Measurements from ENCODE around the gene SHISA7.
A peak's percentile ranks its signal among the peaks of the same experiment; 100 is the strongest.
"Not testable (repeated sequence)": the region's sequence is repeated elsewhere in the genome, so short reads cannot be mapped to it uniquely, and the experiment has no call there.

Gene SHISA7

GRCh38 chr19:55408533-55408872, 34.6 kb downstream of the SHISA7 start:
- no peak for DNase-seq

- DNase-seq = peak; percentile 99
These were observed 35.1 kb downstream of the SHISA7 start for GRCh38 chr19:55407800-55408532.

GRCh38 chr19:55407550-55407799, 35.6 kb downstream of the SHISA7 start, which contains the start of gene UBE2S:
Gene UBE2S (minus strand): TSS chr19:55407788. CDS start chr19:55407589, 199 bp downstream.
- not testable (repeated sequence) for DNase-seq

GRCh38 chr19:55406826-55407549, 36.1 kb downstream of the SHISA7 start:
- no peak for DNase-seq

- no peak for DNase-seq
These were observed 36.8 kb downstream of the SHISA7 start for GRCh38 chr19:55406091-55406825.

GRCh38 chr19:55405638-55406037, 37.5 kb downstream of the SHISA7 start:
- no peak for DNase-seq

GRCh38 chr19:55402509-55402908, 40.6 kb downstream of the SHISA7 start:
- DNase-seq = no peak

- DNase-seq = not testable (repeated sequence)
These were observed 41.7 kb downstream of the SHISA7 start for GRCh38 chr19:55401390-55401789.

DNA sequence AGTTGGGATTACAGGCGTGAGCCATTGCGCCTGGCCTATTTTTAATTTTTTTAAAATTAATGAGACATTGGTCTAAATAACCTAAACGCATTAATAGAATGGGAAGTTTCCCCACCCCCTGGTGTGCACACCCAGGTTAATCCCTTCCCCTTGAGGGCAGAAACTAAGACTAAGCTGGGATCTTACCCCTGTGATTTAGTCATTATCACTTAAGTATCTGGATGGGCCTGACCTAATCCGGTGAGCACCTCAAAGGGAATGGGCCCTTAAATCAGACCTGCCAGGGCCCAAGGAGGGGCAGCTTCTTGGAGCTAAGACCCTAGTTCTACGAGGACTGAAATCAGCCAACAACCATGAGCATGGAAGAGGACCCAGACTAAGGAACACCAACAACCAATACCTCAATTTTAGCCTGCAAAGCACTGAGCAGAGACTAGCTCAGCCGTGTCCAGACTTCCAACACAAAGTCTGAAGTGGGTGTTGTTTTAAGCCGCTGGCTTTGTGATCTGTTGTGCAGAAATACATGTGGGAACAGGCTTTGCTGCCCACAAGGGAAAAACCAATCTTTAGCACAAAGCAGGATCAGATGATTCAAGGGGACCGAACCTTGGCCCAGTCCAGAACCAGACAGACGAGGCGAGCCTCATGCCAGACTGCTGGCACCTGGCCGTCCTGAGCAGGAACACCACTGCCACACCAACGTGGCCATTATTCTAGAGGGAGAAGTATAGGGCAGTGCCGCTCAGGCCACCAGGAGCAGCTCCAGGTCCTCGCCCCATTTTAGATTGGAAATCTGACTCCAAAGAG, 42.6 kb downstream of the SHISA7 start:
- no peak for DNase-seq

DNA sequence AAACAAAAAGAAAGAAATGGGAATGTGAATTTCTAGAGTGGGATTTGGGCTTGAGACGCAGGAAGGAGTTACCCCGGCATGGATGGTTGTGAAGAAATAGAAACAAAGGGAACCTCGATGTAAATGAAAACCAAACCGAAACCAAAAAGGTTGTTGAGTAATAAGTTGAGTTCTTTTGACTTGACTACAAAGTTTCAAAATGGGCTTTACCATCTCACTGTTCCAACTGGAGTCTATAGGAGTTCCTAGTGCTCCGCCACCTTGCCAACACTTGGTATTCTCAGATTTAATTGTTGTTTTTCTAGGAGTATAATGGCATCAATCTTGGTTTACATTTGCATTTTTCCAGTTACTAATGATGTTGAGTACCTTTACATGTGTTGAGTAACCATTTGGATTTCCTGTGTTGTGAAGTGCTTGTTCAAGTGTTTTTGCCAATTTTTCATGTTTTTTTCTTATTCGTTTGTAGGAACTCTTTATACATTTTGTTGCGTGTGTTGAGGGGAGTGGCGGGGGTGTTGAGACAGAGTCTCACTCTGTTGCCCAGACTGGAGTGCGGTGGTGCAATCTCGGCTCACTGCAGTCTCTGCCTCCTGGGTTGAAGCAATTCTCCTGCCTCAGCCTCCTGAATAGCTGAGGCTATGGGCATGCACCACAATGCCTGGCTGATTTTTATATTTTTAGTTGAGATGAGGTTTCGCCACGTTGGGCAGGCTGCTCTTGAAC, 44.7 kb downstream of the SHISA7 start:
- no peak for DNase-seq

- no peak for DNase-seq
These were observed 50.0 kb downstream of the SHISA7 start for GRCh38 chr19:55392820-55393761.

DNA sequence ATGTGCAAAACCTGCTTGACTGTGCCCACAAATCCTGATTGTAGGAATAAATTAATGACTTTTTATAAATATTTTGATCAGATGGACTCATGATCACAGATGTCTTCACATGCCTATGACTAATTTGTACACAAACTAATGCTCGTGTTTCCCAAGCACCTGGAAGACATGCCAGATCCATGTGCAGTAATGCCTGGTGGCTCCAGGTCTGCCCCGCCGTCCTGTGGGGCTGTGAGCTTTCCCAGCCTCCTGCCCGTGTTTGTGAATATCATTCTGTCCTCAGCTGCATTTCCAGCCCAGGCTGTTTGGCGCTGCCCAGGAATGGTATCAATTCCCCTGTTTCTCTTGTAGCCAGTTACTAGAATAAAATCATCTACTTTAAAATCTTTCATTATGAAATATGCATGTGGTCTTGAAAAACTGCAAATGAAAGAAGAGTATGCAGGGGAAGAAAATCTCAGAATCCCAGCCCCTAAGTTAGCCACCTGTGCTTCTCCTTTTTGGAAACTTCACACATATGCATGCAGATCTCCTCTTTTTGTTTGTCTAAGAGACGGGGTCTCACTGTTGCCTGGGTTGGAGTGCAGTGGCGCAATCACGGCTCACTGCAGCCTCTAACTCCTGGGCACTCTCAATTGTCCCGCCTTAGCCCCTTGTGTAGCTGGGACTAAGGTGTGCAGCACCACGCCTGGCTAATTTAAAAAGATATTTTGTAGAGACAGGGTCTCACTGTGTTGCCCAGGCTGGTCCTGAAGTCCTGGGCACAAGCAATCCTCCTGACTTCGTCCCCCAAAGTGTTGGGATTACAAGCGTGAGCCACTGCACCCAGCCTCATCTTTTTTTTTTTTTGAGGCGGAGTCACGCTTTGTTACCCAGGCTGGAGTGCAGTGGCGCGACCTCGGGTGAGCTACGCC, 51.1 kb downstream of the SHISA7 start:
- no peak for DNase-seq

DNA sequence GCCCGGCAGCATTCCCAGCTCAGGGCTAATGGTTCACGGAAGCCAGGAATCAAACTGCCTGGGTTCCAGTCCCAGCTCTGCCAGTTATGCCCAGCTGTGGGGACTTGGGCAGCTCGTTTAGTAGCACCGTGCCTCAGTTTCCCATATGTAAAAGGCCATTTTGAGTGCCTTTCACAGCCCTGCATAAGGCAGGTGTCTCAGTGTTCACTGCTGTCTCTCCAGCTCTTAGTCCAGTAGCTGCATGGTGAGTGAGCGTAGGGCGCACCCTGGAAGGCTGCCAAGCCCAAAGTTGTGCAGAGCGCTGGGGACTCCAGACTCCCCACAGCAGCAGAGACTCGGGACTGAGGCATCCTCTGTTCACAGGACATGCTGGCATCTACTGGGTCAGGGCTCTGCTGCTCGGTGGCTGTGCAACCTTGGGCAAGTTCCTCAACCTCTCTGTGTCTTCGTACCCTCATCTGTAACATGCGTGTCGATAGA, 51.9 kb downstream of the SHISA7 start:
- DNase-seq = no peak

GRCh38 chr19:55390461-55390880, 52.6 kb downstream of the SHISA7 start:
- DNase-seq = no peak

- no peak for DNase-seq
These were observed 53.4 kb downstream of the SHISA7 start for GRCh38 chr19:55389386-55390317.

GRCh38 chr19:55387736-55388497, 55.2 kb downstream of the SHISA7 start:
- DNase-seq = no peak

GRCh38 chr19:55386493-55386971, 56.6 kb downstream of the SHISA7 start:
- DNase-seq = no peak

All from CD4-positive, alpha-beta T cell treated with Interleukin-21 for 1 hour (primary cell).